Skeletal muscle satellite cell (primary cell): ENCODE measurements around the gene ARHGAP12.

Experiments
- H3K27me3 ChIP-seq: 2 replicates; pipeline ENCODE4 v1.7.0; 2013; ENCODE audit warnings: low read length; ENCODE audit not compliant: control insufficient read depth, insufficient read depth
- H3K36me3 ChIP-seq: 2 replicates; pipeline ENCODE4 v1.7.0; 2013; ENCODE audit warnings: mild to moderate bottlenecking, control low read depth, low read length; ENCODE audit not compliant: insufficient read depth
- H3K4me1 ChIP-seq: 2 replicates; pipeline ENCODE4 v1.7.0; 2013; ENCODE audit warnings: low read length; ENCODE audit not compliant: control insufficient read depth, insufficient read depth
- H3K4me2 ChIP-seq: 2 replicates; pipeline ENCODE4 v1.7.0; 2013; ENCODE audit warnings: mild to moderate bottlenecking, low read length
- H3K4me3 ChIP-seq: 2 replicates; pipeline ENCODE4 v1.7.0; 2013; ENCODE audit warnings: low read length
- H3K9ac ChIP-seq: 2 replicates; pipeline ENCODE4 v1.7.0; 2013; ENCODE audit warnings: mild to moderate bottlenecking, low read depth, low read length, moderate library complexity
- H3K9me3 ChIP-seq: replicated peaks from 2 replicates; pipeline ENCODE4 v1.7.0; 2013; ENCODE audit warnings: mild to moderate bottlenecking, control low read depth, low read length

The ARHGAP12 gene

DNA sequence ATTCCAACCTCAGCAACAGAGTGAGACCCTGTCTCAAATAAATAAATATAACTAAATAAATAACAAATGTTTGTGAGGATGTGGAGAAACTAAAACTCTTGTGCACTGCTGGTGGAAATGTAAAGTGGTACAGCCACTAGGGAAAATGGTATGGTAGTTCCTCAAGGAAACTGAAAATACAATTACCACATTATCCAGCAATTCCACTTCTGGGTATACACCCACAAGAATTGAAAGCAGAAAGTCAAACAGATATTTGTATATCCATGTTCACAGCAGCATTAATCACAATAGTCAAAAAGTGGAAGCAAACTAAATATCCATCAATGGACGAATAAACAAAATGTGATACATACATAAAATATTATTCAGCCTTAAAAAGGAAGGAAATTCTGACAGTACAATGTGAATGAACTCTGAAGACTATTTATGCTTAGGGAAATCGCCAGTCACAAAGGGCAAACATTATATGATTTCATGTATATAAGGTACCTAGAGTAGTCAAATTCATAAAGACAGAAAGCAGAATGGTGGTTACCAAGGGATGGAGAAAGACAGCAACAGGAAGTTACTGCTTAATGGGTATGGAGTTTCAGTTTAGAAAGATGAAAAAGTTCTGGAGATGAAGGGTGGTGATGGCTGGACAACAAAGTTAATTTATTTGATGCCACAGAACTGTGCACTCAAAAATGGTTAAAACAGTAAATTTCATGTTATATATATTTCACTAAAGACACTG, 9.8 kb downstream of the ARHGAP12 start:
- Histone ChIP-seq H3K4me3 (no peak overlapping the region), H3K9ac (no peak overlapping the region), H3K27me3 (no peaks in the 10 kb centered on the region), H3K9me3 (no peaks in the 10 kb centered on the region), H3K4me2 (no peak overlapping the region), H3K4me1 (peaks cover 7% of the 10 kb centered on the region), H3K36me3 (no peaks in the 10 kb centered on the region)

DNA sequence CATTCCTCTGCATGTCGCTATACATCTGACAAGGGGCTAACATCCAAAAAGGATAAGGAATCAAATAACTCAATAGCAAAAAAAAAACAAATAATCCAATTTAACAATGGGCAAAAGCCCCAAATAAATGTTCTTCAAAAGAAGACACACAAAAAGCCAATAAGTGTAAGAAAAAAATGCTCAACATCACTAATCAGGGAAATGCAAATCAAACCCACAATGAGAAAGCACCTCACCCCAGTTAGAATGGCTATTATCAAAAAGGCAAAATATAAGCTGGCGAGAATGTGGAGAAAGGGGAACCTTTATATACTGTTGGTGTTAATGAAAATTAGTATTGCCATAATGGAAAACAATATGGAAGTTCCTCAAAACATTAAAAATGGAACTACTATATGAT, 14.3 kb downstream of the ARHGAP12 start:
- H3K9ac ChIP-seq = no peak overlapping the region
- H3K4me2 ChIP-seq = no peak overlapping the region
- H3K36me3 ChIP-seq = no peaks in the 10 kb centered on the region
- peaks cover 23% of the 10 kb centered on the region for H3K4me1 ChIP-seq
- H3K27me3 ChIP-seq = no peaks in the 10 kb centered on the region
- H3K4me3 ChIP-seq = no peak overlapping the region
- H3K9me3 ChIP-seq = no peaks in the 10 kb centered on the region

DNA sequence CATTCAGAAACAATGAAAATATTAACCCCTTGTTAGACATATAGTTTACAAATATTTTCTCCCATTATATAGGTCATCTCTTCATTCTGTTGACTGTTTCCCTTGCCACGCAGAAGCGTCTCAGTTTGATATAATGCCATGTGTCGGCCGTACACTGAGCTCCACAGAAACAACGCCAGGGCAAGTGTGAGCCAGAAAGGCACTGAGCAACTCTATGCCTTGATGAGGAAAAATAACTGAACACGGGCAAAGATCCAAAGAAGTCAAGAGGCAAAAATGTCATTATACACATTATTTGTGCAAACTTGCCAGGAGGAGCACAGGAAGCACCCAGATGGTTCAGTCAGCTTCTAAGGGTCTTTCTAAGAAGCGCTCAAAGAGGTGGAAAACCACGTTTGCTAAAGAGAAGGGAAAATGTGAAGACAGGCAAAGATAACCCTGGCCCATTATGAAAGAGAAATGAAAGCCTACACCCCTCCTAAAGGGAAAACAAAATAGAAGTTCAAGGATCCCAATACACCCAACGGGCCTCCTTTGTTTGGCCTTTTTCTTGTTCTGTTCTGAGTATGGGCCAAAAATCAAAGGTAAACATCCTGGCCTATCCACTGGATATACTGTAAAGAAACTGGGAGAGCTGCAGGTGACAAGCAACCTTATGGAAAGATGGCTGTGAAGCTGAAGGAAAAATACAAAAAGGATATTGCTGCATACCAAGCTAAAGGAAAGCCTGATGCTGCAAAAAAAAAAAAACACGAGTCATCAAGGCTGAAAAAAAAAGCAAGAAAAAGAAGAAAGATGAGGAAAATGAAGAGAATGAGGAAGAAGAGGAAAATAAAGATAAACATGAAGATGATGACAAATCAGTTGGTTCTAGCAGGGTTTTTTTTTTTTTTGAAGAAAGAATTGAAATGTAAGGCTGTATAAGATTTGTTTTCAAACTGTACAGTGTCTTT, 15.5 kb downstream of the ARHGAP12 start:
- no peak overlapping the region for H3K9ac ChIP-seq
- H3K4me1 ChIP-seq = peaks cover 27% of the 10 kb centered on the region
- H3K9me3 ChIP-seq = no peaks in the 10 kb centered on the region
- peaks cover 4% of the 10 kb centered on the region for H3K36me3 ChIP-seq
- peak overlapping the region; percentile 11 for H3K4me3 ChIP-seq
- peak overlapping the region; percentile 52 for H3K4me2 ChIP-seq
- no peaks in the 10 kb centered on the region for H3K27me3 ChIP-seq

DNA sequence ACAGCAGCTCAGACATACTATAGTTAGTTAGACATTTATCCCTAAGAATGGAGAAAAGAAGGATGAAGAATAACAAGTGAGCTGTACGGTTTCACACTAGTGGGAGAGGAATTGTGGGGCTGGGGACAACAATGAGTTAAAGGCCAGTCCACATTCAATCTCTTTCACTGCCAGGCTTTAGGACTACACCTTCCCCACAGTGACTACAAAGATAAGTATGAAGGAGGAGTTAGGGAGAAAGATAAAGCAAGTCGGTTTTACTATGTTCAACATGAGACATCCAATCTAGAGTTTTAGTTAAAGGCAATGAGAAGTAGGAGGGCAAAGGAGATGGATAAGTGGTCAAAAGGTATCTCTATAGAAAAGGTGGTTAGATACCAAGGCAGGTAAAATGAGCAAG, 16.3 kb downstream of the ARHGAP12 start:
- Histone ChIP-seq H3K9ac (no peak overlapping the region), H3K9me3 (no peaks in the 10 kb centered on the region), H3K4me3 (no peak overlapping the region), H3K27me3 (no peaks in the 10 kb centered on the region), H3K4me2 (peak overlapping the region; percentile 52), H3K36me3 (peaks cover 5% of the 10 kb centered on the region), H3K4me1 (peaks cover 32% of the 10 kb centered on the region)

DNA sequence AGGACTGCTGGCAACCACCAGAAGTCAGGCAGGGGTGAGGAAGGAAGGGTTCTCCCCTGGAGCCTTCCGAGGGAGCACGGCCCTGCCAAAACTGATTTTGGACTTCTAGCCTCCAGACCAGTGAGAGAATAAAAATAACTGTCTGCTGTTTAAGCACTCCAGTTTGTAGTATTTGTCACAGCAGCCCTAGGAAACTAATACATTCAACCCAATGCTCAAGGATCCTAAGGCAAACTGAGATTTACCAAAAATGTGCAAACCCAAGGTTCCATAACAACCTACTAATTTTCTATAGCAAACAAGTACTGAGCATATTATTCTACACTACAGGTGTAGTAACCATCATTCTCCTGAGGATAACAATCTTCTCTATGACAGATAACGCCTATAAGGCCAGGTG, 18.6 kb downstream of the ARHGAP12 start:
- H3K9me3 ChIP-seq = no peaks in the 10 kb centered on the region
- no peak overlapping the region for H3K4me3 ChIP-seq
- no peak overlapping the region for H3K4me2 ChIP-seq
- H3K9ac ChIP-seq = no peak overlapping the region
- no peaks in the 10 kb centered on the region for H3K27me3 ChIP-seq
- peaks cover 36% of the 10 kb centered on the region for H3K4me1 ChIP-seq
- peaks cover 5% of the 10 kb centered on the region for H3K36me3 ChIP-seq

DNA sequence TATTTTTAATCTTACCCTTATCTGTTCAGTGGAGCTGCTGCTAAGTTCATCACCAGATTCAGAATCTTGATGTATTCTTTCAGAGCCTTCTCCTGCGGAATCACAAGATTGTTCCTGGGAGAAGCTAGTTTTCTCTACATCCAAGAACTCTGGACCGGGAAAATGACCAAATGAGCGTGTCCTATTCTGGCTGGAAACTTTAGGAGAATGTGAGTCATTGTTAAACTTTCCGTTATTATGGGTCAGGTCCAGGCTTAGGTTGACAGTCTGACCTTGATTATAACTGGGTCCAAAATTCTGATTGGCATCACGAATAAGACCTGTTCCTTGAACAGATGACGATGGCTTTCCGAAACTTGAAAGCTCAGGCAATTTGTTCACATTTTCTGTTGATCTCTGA, 20.5 kb downstream of the ARHGAP12 start:
- Histone ChIP-seq H3K27me3 (no peaks in the 10 kb centered on the region), H3K9ac (no peak overlapping the region), H3K4me3 (no peak overlapping the region), H3K4me1 (peaks cover 35% of the 10 kb centered on the region), H3K9me3 (no peaks in the 10 kb centered on the region), H3K4me2 (no peak overlapping the region), H3K36me3 (peaks cover 5% of the 10 kb centered on the region)

DNA sequence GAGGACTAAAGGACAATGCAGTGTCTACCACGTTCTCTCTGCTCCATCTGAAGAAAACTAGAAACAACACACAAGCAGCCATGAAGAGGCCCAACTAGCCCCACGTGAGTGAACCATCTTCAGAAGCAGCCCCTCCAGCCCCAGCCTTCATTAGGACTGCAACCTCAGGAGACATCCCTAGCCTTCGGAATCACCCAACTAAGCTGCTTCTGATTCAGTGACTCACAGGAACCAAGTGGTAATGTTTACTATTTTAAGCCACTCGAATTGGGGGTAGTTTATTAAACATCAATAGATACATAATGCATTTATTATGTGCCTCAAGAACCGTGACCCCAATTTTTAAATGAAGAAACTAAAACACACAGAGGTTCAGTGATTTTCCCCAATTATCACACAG, 22.6 kb downstream of the ARHGAP12 start:
- peaks cover 20% of the 10 kb centered on the region for H3K4me1 ChIP-seq
- H3K4me3 ChIP-seq = no peak overlapping the region
- H3K36me3 ChIP-seq = peaks cover 5% of the 10 kb centered on the region
- no peaks in the 10 kb centered on the region for H3K9me3 ChIP-seq
- no peak overlapping the region for H3K9ac ChIP-seq
- no peak overlapping the region for H3K4me2 ChIP-seq
- H3K27me3 ChIP-seq = no peaks in the 10 kb centered on the region

DNA sequence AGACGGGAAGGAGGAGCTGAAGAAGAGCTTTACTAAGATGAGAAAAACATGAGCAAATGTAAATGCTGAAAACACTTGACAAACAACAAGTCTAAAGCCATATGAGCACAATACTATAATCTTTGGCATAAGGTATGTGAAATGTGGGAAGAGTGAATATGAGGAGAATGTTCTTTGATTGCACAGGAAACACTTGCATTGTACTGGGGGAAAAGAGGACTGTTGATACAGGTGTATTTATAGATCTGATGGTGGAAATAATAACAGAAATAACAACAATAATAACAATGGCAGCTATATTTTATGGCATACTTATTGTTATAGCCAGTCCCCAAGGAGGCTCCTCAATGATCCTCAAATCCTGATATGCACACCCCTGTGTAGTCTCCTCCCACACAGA, 23.0 kb downstream of the ARHGAP12 start:
- peaks cover 5% of the 10 kb centered on the region for H3K36me3 ChIP-seq
- no peak overlapping the region for H3K9ac ChIP-seq
- no peak overlapping the region for H3K4me2 ChIP-seq
- H3K27me3 ChIP-seq = no peaks in the 10 kb centered on the region
- H3K9me3 ChIP-seq = no peaks in the 10 kb centered on the region
- peaks cover 20% of the 10 kb centered on the region for H3K4me1 ChIP-seq
- H3K4me3 ChIP-seq = no peak overlapping the region

DNA sequence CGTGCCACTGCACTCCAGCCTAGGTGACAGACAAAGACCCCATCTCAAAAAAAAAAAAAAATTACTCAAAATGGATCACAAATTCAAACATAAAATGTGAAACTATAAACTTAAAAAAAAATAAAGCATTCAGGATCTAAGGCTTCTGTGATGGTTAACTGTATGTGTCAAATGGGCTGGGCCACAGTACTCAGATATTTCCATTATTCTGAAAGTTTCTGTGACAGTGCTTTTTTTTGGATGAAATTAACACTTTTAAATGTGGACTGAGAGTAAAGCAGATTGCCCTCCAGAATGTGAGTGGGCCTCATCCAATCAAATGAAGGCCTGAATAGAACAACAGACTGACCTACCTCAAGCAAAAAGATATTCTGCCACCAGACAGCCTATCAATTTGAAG, 26.0 kb downstream of the ARHGAP12 start:
- H3K36me3 ChIP-seq = no peaks in the 10 kb centered on the region
- no peak overlapping the region for H3K4me3 ChIP-seq
- H3K27me3 ChIP-seq = no peaks in the 10 kb centered on the region
- no peak overlapping the region for H3K9ac ChIP-seq
- no peak overlapping the region for H3K4me2 ChIP-seq
- H3K4me1 ChIP-seq = peaks cover 15% of the 10 kb centered on the region
- H3K9me3 ChIP-seq = no peaks in the 10 kb centered on the region

DNA sequence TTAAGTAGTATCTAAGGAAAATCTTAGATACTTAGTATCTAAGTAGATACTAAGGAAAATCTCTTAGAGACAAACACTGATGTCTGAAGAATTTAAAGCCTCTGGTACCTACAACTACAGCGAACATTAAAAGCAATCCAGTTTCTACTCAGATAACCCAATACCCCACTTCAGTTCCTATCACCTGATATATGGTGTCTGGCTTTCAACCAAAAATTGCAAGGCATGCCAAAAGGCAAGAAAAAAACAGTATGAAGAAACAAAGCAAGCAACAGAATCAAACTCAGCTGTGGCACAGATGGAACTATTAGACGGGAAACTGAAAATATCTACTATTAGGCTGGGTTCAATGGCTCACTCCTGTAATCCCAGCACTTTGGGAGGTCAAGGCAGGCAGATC, 31.1 kb downstream of the ARHGAP12 start:
- peaks cover 19% of the 10 kb centered on the region for H3K4me1 ChIP-seq
- no peaks in the 10 kb centered on the region for H3K36me3 ChIP-seq
- H3K9ac ChIP-seq = no peak overlapping the region
- no peak overlapping the region for H3K4me2 ChIP-seq
- no peak overlapping the region for H3K4me3 ChIP-seq
- no peaks in the 10 kb centered on the region for H3K9me3 ChIP-seq
- no peaks in the 10 kb centered on the region for H3K27me3 ChIP-seq

DNA sequence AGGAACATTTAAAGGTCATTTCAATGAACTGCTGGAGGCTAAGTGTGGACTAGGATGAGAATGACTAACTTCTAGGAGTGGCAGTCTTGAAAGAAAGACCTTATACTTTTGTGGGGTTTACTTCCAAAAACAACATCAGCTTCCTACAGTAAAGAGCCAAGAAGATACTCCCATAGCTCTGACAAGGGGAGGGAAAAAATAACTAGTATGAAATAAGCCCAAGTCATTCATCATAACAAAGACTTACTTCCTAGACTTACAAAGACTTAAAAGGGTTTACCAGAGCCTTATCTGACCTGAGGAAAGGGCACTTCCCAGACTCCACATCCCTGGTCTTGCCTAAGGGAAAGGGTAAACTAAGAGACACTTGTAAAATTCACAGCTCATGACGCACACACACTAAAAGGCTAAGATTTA, 31.7 kb downstream of the ARHGAP12 start:
- no peaks in the 10 kb centered on the region for H3K9me3 ChIP-seq
- no peaks in the 10 kb centered on the region for H3K36me3 ChIP-seq
- peaks cover 19% of the 10 kb centered on the region for H3K4me1 ChIP-seq
- no peak overlapping the region for H3K4me3 ChIP-seq
- H3K4me2 ChIP-seq = peak overlapping the region; percentile 52
- no peak overlapping the region for H3K9ac ChIP-seq
- no peaks in the 10 kb centered on the region for H3K27me3 ChIP-seq
